ENCODE data around the gene PRIMPOL. TPM values are rescaled to one million over a fixed set of nuclear protein-coding genes. Genes with fewer than 3 reads are reported as not detected.
A peak's percentile ranks its signal among the peaks of the same experiment; 100 is the strongest.
"Not testable (repeated sequence)": the region's sequence is repeated elsewhere in the genome, so short reads cannot be mapped to it uniquely, and the experiment has no call there.

Gene PRIMPOL
- polyA plus RNA-seq, 1 donor from 2014 or later: 12.6 TPM

DNA sequence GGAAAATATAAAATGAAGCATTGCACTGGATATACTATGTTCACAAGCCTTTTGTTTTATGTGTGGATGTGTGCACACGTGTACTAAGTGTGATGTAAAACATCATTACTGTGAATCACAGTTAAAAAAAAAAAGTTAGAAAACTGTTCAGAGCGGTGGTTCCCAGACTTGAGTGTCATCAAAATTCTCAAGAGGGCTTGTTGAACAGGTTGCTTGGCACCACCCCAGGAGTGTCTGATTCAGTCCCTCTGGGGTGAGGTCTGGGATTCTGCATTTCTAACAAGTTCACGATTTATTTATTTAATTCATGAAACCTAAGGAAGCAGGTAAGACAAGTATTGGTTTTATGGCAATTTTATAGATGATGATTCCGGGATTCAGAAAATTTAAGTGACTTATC lies 82.6 kb downstream of the PRIMPOL start:
- Mint-ChIP-seq H3K27ac (peak overlapping the region in 1 of 3 donors; percentile 79), H3K9me3 (no peaks in the 10 kb centered on the region), H3K27me3 (no peaks in the 10 kb centered on the region), H3K36me3 (no peaks in the 10 kb centered on the region), H3K4me1 (peaks cover 9 to 15% (median 11%) of the 10 kb centered on the region in 3 donors), H3K4me3 (peak overlapping the region; percentile 57 to 98 (median 94))

DNA sequence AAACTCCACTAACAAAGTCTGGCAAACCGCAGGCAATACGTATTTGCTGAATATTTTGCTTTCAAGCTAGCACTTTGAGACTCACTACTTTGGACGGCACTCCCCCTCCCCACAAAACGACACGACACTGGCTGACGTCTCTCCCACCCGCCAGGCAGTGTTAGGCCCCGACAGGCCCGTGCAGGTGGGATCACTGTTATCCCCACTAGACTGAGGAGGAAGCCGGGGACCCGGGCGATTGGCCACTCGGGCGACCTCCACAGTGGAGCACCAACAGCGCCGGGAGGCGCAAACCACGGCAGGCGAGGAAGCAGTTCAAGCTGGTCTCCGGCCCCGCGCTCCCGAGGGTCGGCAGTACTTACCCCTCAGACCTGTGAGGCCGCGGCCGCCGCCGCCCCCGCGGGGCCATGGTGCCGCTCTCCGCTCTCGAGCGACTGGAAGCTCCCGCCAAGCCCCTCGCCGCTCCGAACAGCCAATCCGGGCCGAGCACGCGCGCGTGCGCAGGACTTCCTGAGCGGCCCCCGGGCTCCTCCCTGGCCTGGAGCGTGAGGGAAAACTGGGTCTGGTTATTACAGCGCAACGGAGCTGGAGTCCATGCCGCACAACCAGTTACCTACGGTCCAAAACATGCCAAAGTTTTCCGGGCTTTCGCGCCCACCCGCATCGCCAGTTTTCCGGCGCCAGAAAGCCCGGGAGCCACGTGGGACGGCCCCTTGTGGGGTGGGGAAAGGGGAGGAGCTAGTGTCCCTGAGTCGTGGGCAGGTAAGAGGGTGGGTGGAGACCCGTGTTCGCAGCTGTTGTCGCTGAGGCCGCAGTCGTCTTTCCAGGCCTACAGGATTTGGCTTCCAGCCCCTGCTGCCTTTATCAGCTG lies 84.4 kb downstream of the PRIMPOL start, which contains the start of gene CENPU:
Gene CENPU, minus strand, starts transcription at position 443 of the 871 bp plus-strand sequence. Its CDS starts 34 bp downstream, at position 409.
- Mint-ChIP-seq H3K36me3 (no peaks in the 10 kb centered on the region), H3K9me3 (no peaks in the 10 kb centered on the region), H3K4me1 (peaks cover 9 to 15% (median 11%) of the 10 kb centered on the region in 3 donors), H3K27me3 (no peaks in the 10 kb centered on the region), H3K4me3 (peak within 1 kb of the TSS; percentile 90 to 98 (median 94)), H3K27ac (peak within 1 kb of the TSS; percentile 79 to 95 (median 91))

DNA sequence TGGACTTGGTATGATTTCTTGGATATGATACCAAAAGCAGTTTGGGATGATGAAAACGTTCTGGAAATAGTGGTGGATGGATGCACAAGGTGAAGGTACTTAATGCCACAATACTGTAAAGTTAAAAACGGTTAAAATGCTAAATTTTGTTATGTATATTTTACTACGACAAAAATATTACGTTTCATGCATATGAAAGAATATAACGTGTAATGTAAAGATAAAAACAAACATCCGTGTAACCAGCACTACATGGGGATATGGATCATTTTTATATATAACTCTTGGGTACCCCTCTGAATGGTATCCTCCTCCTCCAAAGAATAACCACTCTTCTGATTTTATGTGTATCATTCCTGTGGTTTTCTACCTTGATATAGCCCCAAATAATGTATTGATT lies 85.2 kb downstream of the PRIMPOL start:
- Mint-ChIP-seq H3K36me3 (no peaks in the 10 kb centered on the region), H3K9me3 (no peaks in the 10 kb centered on the region), H3K4me3 (peak overlapping the region; percentile 90 to 98 (median 94)), H3K27me3 (no peaks in the 10 kb centered on the region), H3K27ac (peak overlapping the region in 2 of 3 donors; percentile 79 to 91), H3K4me1 (peaks cover 13 to 19% (median 14%) of the 10 kb centered on the region in 3 donors)

DNA sequence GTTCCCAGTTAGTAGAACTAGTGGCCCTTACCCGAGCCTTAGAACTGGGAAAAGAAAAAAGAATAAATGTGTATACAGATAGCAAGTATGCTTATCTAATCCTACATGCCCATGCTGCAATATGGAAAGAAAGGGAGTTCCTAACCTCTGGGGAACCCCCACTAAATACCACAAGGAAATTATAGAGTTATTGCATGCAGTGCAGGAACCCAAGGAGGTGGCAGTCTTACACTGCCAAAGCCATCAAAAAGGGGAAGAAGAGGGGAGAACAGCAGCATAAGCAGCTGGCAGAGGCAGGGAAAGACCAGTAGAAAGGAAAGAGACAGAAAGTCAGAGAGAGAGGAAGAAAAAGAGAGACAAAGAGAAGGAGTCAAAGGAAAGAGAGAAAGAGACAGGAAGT lies 90.0 kb downstream of the PRIMPOL start:
- Mint-ChIP-seq H3K4me3 (peak overlapping the region in 1 of 4 donors; percentile 61), H3K4me1 (peaks cover 8 to 10% (median 9%) of the 10 kb centered on the region in 3 donors)
- H3K9me3 Mint-ChIP-seq, H3K36me3 Mint-ChIP-seq, H3K27ac Mint-ChIP-seq, H3K27me3 Mint-ChIP-seq: not testable (repeated sequence)

DNA sequence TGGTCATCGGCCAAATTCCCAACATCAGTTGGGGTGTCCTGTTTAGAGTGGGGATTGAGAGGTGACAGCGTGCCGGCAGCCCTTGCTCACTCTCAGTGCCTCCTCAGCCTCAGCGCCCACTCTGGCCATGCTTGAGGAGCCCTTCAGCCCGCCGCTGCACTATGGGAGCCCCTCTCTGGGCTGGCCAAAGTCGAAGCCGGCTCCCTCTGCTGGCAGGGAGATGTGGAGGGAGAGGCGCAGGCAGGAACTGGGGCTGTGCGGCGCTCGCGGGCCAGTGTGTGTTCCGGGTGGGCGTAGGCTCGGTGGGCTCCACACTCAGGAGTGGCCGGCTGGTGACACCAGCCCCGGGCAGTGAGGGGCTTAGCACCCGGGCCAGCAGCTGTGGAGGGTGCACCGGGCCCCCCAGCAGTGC lies 91.4 kb downstream of the PRIMPOL start:
- peaks cover 10 to 12% (median 11%) of the 10 kb centered on the region in 3 donors for H3K4me1 Mint-ChIP-seq
- H3K27ac Mint-ChIP-seq: no peak overlapping the region
- H3K27me3 Mint-ChIP-seq: no peaks in the 10 kb centered on the region
- no peaks in the 10 kb centered on the region for H3K36me3 Mint-ChIP-seq
- no peaks in the 10 kb centered on the region for H3K9me3 Mint-ChIP-seq
- no peak overlapping the region for H3K4me3 Mint-ChIP-seq

DNA sequence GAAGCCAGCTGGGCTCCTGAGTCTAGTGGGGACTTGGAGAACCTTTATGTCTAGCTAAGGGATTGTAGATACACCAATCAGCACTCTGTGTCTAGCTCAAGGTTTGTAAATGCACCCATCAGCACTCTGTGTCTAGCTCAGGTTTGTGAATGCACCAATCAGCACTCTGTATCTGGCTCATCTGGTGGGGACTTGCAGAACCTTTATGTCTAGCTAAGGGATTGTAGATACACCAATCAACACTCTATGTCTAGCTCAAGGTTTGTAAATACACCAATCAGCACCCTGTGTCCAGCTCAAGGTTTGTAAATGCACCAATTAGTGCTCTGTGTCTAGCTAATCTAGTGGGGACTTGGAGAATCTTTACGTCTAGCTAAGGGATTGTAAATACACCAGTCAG lies 92.1 kb downstream of the PRIMPOL start:
- Mint-ChIP-seq H3K4me1 (peaks cover 11 to 15% (median 14%) of the 10 kb centered on the region in 3 donors), H3K4me3 (peak overlapping the region in 1 of 4 donors; percentile 29)
- not testable (repeated sequence) for H3K27ac Mint-ChIP-seq, H3K36me3 Mint-ChIP-seq, H3K27me3 Mint-ChIP-seq, H3K9me3 Mint-ChIP-seq

DNA sequence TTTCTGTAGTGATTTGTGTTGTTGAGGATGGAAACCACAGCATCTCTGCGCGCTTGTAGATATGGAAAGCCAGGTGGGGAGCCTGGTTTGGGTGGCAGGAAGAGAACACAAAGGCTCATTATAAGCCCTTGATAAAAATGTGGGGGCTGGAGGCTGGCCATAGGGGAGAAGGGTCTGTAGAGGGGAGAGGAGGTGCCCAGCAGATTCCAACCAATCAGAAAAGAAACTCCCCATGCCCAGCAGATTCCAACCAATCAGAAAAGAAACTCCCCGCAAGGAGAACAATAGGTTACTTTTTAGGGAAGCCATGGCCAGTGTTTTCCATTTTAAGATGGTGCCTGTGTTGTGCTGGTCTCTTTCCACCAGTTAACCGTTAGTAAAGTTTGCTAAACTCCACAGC lies 94.1 kb downstream of the PRIMPOL start:
- Mint-ChIP-seq H3K27me3 (peaks cover 1% of the 10 kb centered on the region), H3K36me3 (no peaks in the 10 kb centered on the region), H3K9me3 (no peaks in the 10 kb centered on the region), H3K4me3 (no peak overlapping the region), H3K4me1 (peaks cover 11 to 15% (median 14%) of the 10 kb centered on the region in 3 donors), H3K27ac (no peak overlapping the region)

DNA sequence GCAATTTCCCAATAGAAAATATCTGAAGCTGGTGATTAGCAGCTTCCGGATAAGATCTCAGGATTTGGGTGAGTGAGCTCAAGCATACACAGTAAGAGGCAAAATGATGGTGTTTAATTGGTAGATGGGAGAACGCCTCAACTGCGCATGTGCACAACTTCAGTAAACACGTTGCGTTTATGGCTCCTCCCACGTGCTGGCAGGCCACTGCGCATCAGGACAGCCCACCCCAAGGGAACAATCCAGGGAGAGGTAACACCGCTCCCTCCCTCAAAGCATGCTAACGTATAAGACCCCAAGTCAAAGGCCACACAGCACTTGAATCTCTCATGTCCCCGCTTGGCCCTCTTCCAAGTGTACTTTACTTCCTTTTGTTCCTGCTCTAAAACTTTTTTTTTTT lies 94.7 kb downstream of the PRIMPOL start:
- Mint-ChIP-seq H3K4me1 (peaks cover 11 to 15% (median 14%) of the 10 kb centered on the region in 3 donors), H3K27ac (no peak overlapping the region), H3K9me3 (no peaks in the 10 kb centered on the region), H3K36me3 (no peaks in the 10 kb centered on the region), H3K4me3 (no peak overlapping the region), H3K27me3 (peaks cover 1% of the 10 kb centered on the region)

Other genes with a start within 250 kb of the PRIMPOL start
- gene IRF2, start 175.2 kb upstream of the PRIMPOL start, polyA plus RNA-seq: 105 TPM
- 4.2 TPM for gene CASP3, start 291 bp upstream of the PRIMPOL start, polyA plus RNA-seq
- gene CENPU, start 84.4 kb downstream of the PRIMPOL start, polyA plus RNA-seq: 1.4 TPM
- gene ACSL1, start 176.2 kb downstream of the PRIMPOL start, polyA plus RNA-seq: 9.2 TPM

All from IgD-negative memory B cell (primary cell).